Activated effector memory CD4-positive, alpha-beta T cell treated with anti-CD3 and anti-CD28 coated beads, Interleukin-2, amount 50 U/mL, for 16 hours (primary cell): ENCODE measurements around the gene VASH1.

Experiments
- DNase-seq: peaks from one replicate; pipeline ENCODE4 v3.0.0-alpha.2; 2020

VASH1 gene

DNA sequence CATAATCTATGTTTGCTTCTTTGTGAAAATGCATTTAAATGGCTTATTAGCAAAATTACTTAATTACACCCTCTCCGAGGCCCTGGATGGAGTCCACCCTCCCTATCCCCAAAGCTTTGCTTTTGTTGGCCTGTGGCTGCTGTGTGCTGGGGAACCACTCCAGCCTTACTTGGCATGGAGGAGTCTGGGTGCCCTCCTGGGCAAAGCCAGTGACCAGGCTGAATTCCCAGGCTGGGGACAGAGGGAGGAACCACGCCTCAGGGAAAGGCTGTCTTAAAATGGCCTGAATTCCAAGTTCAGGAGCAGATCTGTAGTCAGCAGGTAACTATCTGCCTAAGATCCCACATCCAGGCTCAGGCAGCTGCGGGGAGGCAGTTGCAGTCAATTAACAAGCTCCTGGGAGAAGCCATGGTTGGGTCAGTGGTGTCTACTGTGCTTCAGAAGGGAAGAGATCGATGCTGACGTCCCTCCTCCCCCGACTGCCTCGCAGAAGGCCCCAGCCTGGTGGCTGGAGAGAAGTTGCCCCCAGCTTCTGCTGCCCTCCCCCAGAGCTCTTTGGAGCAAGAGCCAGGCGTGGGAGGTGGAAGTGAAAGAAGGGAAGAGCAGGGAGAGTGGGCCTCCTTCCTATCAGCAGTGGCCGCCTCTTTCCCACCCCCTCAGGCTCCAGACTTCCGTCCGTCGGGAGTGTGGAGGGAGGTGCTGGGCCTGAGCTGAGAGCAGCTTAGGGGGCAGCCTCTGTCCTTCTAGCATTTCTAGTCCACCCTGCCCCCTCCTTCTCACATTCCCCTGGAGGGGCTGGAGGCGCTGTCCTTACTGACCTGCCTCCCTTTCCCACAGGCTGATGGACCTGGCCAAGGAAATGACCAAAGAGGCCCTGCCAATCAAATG, 11.3 kb downstream of the VASH1 start:
- DNase-seq: peak; percentile 39

DNA sequence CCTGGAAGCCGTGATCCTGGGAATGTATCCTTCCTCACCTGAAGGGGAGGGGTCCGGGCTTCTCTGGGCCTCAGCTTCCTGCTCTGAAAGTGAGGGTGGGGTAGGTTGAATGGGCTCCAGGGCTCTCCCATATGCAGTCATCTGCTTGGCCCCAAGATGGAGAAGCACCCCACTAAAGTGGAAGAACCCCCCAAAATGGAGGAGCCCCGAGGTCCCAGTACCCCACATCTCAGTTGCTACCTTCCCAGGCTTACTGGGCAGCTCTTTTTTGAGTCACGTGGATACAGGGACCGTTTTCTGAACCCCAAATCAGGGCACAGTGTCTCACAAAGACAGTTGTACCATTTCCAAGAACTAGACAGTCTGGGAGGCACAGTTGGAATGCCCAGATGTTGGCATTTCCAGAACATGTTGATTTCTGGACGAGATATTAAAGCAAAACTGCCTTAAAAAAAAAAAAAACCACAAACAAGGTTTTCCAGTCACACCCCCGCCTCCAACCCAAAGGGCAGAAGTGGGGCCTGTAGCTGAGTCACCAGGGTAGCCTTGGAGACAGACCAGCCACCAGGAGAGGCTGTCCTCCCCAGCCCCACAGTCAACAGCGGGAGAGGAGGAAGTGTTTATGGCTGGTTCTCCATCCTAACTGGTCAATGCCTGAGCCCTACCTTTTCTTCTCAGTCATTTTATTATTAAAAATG, 12.1 kb downstream of the VASH1 start:
- DNase-seq: peak; percentile 60

DNA sequence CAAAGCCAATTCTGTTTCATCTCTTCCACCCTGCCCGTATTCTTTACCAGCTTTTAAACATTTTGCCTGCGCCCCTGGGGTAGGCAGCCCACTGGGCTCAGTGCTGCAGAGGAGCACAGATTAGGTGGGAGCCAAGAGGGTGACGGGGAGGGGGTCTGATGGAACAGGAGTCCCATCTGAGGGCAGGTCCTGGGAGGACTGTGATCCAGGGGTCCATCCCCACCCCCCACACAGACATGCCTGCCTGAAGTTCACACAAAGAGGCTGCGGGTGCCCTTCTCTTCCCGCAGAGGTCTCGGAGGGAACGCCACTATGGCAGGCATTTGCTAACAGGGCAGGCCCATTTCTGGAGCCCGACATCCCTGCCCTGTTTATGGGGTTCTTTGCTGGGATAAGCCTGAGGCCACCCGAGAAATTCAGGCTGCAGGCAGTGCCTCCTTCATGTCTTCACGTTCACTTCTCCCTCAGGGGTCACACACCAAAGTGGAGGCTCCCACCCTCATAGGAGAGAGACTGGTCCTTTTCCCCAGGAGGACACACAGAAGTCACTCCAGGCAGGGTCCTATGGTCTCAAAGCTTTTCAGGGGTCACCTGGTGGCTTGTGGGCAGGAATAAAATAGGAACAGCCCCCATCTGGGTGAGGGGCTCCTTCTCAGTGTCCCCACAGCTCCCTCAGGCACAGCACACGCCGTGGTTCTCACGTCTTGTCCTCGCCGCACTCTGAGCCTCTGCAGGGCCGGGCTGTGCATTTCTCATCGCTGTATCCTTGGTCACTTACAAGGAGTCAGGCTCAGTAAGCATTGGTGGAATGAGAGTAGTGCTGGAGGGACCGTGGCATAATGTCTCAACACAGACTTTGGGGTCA, 12.9 kb downstream of the VASH1 start:
- peak; percentile 49 for DNase-seq

DNA sequence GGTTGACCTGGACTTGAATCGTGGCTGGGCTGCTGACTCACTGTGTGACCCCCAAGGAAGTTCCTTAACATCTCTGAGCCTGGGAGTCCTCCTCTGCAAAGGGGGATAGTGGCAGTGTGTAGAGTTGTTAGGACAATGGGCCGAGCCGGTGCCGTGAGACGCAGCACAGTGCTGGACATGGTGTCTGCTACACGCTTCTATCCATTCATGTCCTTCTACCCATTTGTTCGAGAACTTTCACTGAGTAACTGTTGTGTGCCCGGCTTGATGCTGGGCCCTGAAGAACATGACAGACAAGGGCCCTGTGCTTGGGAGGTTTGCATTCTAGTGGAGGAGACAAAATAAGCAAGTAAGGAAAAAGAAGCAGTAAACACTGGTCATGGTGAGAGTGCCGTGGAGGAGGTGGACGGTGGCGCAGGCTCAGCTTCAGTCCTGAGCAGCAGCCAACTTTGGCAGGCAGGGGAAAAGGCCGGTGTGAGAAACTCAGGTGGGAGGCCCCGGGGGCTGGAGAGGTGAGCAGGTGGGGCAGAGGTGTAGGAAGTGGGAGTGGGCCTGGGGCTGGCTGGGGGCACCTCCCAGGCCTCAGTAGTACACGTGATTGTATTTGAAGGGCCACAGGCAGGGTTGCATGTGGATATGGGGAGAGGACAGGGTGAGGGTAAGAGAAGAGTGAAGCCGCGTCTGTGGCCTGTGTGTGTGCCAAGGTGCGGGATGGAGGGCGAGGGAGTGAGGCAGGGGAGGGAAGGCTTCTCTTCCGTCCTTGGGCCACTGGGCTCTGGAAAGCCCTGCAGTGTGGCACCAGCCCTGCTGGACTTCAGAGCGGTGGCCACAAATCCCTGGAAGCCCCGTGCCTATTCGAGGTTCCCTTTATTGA, 13.8 kb downstream of the VASH1 start:
- DNase-seq: peak; percentile 56

DNA sequence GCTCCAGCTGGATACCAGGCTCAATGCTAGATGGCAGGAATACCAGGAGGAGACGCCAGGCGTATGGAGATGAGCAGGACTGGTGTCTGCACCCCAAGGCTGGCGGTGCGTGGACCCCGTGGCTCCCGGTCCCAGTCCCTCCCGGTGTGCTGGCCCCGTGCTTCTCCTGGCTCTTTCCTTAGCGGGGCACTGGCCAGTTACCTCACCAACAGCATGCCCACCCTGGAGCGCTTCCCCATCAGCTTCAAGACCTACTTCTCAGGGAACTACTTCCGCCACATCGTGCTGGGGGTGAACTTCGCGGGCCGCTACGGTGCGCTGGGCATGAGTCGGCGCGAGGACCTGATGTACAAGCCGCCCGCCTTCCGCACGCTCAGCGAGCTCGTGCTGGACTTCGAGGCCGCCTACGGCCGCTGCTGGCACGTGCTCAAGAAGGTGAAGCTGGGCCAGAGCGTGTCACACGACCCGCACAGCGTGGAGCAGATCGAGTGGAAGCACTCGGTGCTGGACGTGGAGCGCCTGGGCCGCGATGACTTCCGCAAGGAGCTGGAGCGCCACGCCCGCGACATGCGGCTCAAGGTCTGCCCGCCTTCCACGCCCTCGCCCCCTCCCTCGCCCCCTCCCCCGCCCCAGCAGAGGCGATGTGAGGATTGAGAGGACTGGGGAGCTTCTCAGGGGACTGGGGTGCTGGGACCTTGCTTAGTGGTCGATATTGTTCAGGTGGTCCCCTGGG, 14.6 kb downstream of the VASH1 start:
- DNase-seq: no peak

DNA sequence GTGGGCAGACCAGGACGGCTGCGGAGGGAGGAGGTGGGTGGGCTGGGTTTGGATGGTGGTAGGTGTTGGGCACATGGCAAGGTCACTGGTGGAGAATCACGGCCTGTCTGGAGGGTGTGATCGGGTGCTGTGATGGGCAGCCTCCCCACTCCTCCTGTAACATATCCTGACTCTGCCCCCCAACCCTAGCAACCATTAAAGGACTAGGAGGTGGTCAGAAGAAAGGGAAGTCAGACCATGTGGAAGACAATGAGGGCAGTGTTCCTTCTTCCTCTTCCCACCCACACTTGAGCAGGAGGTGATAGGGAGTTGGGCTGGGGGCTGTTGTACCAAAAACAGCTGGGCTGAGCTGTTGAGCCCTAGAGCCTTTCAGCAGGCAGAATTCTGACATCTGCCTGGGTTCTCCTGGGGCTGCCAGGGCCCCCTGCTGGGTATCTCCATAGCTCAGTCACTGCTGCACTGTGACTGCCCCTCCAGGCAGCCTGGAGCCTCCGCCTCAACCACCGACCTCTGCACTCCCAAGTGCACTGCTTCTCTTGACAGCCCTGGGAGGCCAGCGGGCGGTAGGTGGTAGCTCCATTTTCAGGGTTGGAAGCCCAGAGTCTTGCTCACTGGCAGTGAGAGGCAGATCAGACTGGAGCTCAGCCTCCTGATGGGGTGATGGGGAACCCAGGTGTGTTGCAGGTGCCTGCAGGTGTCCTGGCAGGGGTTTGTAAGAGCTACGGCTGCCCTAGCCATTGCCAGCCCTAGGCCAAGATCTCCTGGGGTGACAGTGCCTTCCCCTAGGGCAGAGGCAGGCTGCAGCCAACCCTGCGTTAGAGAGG, 15.4 kb downstream of the VASH1 start:
- DNase-seq: peak; percentile 56

DNA sequence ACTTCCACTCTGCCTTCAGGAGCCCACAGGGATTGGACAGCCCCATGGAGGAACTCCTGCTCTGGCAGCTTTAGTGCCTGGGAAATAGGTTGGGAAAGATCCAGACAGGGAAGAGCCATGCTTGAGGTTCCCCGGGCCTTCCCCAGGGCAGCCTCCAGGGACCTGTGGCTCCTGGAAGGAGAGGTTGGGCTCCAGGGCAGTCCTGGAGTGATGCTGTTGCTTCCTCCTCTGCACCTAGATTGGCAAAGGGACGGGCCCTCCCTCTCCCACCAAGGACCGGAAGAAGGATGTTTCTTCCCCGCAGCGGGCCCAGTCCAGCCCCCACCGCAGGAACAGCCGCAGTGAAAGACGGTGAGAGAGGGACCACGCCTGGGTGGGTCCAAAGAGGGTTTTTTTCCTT, 16.5 kb downstream of the VASH1 start:
- peak; percentile 33 for DNase-seq

DNA sequence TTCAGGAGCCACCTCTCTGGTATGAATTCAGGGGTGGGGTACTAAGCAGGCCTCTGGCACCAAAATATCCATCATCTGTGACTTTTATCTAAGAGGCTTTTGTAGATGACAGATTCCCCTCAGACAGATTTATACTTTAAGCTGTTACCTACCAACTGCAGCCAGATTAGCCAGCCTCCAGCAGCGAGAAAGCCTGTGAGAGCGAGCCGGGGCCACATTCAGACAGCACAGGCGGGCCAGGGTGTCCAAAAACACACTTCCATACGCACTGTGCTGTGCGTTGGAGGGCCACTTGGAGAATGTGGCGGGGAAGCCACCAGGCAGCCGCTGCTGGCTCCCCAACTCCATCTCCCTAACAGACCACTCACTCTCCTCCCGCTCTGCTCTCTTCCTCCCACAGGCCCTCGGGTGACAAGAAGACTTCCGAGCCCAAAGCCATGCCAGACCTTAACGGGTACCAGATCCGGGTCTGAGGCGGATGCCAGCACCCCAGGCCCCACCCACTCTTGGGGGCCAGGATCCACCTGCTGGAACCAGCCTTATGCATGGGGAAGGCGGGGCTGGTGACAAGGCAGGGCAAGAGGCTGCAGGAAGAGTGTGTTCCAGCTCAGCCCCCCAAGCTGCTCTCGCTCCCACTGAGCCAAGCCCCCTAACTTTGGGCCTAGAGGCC, 17.4 kb downstream of the VASH1 start:
- peak; percentile 61 for DNase-seq

DNA sequence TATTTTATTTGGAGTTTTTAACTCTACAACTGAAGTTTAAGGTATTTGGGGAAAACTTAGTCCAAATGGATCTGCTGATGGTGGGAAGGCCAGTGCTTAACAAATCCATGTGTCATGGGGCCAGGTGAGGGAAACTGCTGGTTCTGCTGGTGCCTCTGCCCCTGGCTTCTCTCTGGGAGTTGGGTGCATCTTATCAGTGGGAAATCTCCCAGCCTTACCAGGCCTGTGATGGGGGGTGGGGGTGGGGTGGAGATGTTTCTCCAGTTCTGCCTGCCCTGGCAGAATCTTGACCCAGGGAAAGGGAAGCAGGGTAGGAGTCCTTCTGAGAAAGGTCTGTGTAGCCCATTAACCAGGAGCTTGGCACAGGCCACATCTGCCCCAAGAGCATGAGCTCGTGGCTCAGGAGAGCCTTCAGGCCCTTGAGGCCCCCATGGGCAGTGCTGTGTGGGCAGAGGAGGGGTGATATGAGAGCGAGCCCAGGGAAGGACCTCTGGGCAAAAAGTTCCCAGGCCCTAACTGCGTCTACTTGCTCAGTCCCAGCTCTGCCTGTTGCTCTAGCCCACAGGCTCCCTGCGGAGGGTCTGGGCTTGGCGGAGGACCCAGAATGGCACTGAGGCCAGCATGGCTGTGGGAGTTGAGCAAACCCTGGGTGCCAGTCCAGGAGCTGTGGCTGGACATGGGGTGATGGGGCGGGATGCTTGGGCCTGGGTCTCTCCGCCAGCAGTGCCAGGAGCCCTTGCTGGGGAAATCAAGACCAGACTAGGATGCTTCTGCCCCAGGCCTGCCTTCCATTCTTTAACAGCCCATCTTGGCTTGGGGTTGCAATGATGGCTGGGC, 18.2 kb downstream of the VASH1 start:
- peak; percentile 39 for DNase-seq

DNA sequence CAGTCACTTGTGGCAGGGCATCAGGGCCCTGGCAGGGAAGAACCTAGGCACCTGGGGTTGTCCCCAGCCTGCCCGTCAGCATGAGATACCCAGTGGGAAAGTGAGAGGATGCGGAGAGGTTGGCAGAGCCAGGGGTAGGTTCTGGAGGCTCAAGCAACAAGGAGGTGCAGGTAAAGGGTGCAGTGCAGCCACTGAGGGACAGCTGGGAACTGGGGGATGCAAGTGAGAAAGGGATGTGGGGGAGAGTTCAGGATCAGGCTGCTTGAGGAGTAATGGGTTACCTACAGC, 18.7 kb downstream of the VASH1 start:
- no peak for DNase-seq

DNA sequence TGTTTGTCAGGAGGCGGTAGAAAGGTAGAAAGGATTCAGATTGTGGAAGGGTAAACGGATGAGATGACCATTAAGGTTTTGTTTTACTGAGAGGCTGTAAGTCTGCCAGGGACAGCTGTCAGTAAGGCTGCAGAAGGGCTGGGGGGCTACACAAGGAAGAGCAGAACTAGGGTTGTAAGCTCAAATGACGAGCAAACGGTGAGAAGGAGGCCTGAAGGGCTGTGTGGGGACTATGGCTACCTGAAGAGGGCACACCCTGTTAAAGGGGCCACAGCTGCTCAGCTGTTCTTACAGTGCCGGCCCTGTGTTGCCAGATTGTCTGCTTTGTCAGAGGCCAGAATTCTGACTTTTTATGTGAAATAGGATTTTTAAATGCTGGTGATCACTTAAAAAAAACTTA, 19.1 kb downstream of the VASH1 start:
- DNase-seq: no peak

DNA sequence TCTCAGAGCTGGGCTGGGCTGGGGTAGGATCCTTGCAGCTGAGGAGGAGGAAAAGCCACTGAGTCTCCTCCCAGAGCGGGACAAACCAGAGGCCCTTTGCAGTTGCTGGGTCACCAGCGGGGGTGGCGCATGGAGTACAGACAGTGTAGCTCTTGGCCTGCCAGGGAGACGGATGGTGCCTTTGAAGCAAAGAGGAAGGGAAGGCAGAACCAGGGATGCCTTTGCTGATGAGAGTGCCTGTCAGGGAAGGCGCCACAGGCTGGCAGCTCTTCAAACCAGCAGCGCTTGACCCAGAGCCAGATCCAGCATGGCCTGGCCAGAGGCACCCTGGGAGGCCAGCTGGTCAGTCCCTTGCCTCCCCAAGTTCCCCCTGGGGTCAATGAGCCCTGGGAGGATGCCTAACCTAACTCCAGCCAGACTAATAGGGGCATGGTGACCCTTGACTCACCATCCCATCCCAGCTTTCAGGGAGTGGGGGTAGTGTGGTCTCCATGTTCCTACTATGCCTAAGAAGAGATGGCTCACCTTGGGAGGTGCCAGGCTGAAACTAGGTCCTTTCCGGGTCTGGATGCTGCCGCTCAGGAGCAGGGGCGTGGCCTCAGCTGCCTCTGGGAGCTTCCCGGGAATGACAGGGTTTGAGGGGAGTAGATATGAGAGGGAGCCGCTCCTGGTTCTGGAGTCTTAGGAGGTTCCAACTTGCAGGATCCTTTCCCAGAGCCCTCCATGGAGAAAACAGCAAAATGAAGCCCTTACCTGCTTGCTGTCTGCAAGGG, 19.8 kb downstream of the VASH1 start:
- DNase-seq: no peak

DNA sequence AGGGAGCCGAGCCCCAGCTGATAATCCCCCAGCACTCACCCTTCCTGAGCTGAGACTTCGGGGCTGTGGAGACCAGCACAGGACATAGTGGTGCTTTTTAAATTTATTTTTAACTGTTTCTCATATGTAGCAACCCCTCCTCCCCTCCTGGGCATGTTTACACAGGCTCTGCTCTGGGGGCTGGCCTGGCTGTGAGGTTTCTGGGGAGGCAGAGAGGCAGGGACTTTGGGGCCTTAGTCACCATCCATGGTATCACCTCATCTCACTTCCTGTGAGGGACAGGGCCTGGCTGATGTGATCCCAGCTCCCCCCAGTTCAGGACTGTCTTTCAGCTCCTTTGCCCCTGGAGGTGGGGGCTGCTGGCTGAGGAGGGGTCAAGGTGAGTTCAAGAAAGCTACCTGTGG, 20.4 kb downstream of the VASH1 start:
- no peak for DNase-seq

DNA sequence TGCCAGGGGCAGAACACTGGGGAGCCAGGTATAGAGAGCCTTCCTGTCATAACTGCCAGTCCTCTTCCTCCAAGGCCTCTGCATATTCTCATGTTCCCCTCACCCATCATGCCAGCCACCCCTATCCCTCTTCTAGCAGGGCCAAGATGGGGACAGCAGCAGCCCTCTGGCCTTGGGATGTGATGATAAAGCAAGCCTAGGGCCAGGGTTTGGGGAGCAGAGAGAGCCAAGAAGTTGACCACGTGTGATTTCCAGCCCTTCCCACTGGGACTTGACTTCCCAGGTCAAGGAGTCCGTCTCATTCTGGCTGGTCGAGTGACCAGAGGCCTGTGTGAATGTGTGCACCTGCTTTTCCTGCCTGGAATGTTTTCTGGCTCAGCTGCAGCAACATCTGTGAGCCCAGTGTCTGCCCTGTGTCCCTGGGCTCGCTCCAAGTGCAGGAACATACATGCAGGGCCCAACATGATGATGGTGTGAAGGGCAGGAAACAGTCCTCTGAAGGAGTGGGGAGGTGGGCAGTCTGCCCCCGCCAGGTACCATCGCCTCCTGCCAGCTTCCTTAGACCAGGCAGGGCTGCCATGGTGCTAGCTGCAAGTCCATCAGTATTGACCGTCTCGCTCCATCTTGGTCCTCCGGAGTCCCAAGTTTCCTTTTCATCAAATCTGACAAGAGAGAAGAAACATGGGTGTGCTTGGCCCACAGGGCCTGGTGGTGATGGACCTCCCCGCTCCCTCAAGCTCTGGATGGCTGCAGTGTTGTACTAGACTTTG, 21.0 kb downstream of the VASH1 start:
- no peak for DNase-seq

DNA sequence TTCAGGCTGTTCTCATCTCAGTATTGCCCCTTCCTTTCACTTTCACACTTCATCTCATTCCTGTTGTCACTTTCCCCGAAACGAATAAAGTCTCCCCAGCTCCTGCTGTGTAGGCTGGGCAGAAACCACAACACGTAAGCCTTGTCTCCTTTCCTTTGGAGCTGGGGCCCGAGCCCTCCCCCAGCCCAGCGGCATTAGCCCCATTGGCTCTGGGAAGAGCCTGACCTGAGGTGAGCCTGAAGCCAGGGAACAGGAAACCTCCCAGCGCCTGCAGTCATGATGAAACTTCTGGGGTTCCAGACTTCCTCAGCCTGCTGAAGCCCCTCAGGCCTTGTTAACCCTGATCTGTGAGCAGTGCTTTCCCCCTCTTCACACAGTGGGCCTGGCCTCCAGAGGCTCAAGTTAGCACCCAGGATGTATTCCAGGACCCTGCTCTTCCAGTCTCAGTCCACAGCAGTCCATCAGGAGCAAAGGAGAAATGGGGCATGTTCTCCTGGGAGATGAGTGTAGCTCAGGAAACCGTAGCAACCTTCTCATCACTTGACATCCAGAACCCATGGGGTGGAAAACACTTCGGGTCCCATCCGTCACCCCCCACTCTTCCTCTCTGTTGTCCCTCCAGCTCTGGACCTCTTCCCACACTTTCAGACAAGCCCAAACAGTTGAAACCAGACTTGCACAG, 21.8 kb downstream of the VASH1 start:
- DNase-seq: no peak

DNA sequence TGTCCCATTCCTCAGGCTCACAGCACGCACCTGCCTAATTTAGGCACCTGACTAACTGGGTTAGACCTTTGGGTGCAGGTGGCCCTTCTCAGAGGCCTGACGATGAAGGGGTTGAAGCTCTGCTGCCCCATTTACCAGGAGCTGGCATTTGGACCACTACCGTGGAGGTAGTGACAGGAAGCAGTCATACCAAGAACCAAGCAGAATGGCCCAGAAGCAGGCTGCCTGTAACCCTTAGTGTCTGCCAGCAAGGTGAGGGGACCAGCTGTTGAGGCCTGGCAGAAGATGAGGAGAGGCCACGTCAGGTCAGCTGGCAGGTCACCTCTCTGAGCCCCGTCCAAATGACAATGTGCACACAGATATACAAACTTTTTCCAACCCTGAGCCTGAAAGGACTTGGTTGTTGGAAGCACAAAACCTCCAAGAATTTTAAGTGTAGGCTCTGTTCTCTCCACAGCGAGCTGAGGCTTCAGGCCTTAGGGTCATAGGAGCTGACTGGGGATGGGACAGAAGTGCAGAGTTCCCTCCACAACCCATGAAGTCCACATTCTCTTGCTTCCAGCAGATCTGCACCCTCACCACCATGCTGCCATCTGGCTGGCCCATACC, 23.1 kb downstream of the VASH1 start:
- DNase-seq: no peak

DNA sequence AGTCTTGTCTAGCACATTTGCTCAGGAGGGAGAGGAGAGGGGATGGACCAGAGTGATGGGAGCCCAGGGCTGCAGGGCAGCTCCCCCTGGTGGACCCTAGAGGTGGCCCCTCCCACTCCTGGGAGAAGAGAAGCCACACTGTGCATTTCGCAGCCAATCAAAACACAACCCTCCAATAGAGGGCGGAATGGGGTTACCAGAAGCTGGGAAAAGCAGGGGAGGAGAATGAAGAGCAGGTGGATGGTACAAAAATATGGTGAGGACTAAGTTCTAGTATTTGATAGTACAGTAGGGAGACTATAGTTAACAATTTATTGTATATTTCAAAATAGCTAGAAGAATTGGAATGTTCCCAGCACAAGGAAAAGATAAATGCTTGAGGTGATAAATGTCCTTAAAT, 23.6 kb downstream of the VASH1 start:
- DNase-seq: peak; percentile 80
